Measurements from ENCODE around the gene F2RL1.

- TF ChIP-seq POLR2A (IDR thresholded peaks at IDR 0.05; ENCODE audit: low read length) (no peak), GATA1 (IDR thresholded peaks at IDR 0.05; ENCODE audit: low read depth, low read length) (no peak)
Measured at GRCh38 chr5:76836585-76836984, 17.8 kb downstream of the F2RL1 start.
